ENCODE data around the gene TP73.

DNA sequence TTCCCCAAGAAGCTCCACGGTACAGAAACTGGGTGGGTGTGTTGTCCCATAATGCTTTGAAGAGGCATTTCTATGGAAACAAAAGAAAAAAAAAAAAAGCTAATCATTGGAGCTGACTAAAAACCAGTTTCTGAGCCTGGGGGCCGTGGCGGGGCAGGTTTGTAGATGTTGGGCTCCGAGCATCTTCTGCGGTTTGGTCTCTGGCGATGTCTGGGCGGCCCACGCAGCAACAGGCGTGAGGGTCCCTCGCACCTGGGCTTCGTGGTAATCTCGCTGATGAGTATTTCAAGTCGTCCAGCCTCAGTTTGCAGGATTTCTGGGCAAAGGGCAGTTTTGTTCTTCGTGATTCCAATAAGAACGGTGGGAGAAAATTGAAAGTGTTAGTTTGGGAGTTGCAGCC is 6.8 kb downstream of the TP73 start:
- TF ChIP-seq POLR2AphosphoS5 (IDR thresholded peaks at IDR 0.05; ENCODE audit: low read depth, low read length): no peak
- TF ChIP-seq REST (IDR thresholded peaks at IDR 0.05; ENCODE audit: insufficient read depth in 1 of 2, low read depth in 2 of 2, low read length in 2 of 2): no peak
